ENCODE results near the gene INAFM2.

INAFM2 gene

DNA sequence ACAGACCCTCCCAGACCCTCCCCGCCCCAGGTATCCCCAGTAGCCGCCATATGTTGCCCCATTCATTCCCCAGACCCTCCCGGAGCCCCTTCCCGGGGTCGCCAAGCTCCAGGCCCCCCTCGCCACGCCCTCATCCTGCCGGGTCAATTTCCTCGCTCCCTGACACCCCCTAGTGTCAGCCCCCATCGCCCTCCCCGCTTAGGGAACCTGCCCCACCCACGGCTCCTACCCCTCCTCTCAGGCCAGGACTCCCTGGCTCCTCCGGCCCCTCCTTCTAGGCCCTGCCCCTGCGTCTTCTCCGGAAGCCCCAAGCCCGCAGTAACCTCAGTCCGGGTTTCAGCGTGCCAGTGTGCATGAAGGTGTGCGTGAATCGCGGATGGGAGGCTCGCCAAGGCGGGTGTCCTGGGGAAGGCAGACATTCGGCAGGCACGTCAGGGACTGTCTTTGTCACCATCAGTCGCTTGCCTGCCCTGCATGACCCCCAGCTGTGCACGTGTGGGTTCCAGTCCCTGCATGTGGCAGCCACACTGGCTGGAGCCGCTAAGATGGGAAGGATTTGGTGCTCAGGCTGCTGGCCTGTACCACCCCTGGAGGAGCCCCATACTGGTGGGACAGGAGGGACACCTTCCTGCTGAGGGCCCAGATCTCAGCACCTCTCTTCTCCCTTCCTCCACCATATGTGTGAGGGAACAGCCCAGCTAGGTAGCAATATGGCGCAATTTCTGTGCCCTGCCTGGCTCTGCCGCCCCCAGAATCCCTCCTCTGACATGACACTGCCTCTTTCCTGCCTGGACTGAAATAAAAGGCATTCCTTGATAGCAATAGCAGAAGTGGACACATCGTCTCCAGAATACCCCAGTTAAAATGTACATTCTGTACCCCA is 35.2 kb downstream of the INAFM2 start:
- no peak for DNase-seq (ENCODE audit: low read depth in 2 of 3, low spot score in 2 of 3)

DNA sequence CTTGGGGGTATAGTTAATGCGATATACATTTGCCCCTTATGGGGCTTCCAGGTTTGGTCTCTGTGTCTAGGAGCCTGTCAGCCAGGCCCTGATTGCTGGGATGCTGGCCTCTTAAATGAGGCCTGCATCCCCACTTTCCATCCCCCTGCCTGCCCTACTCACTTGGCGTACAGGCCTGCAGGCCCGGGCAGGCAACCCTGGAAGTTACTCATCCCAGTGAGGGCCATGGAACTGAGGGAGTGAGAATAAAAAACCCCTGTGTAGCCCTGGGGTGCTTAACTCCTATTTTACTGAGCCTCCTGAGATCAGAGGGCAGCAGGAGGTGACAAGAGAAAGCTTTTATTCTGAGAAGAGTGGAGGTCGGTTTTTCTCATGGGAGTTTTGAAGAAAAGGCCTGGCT is 36.5 kb downstream of the INAFM2 start:
- no peak for DNase-seq (ENCODE audit: low read depth in 2 of 3, low spot score in 2 of 3)

DNA sequence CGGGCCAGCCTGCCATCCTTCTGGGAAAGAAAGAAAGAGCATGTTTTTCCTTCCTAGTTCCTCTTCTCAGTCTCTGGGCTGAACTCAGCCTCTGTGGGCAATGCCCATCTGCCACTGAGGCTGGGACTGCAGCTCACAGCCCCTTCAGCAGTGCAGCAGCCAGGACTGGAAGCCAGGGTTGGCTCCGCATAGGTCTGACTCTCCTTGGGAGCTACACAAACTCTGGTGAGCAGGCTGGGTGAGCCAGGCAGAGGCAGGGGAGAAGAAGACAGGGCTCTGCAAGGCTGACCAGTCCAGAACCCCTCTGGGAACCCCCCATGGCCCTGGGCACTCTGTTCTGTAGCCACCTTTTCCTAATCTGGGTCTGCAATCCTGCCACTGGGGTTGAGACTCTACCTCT is 38.1 kb downstream of the INAFM2 start:
- DNase-seq (ENCODE audit: low read depth in 2 of 3, low spot score in 2 of 3): no peak

- DNase-seq (ENCODE audit: low read depth in 2 of 3, low spot score in 2 of 3): no peak
Observed at GRCh38 chr15:40363611-40364010, 40.1 kb downstream of the INAFM2 start.

GRCh38 chr15:40364251-40364650 is 40.8 kb downstream of the INAFM2 start:
- DNase-seq (ENCODE audit: low read depth in 2 of 3, low spot score in 2 of 3): no peak

GRCh38 chr15:40365016-40365415 is 41.5 kb downstream of the INAFM2 start:
- DNase-seq (ENCODE audit: low read depth in 2 of 3, low spot score in 2 of 3): no peak

DNA sequence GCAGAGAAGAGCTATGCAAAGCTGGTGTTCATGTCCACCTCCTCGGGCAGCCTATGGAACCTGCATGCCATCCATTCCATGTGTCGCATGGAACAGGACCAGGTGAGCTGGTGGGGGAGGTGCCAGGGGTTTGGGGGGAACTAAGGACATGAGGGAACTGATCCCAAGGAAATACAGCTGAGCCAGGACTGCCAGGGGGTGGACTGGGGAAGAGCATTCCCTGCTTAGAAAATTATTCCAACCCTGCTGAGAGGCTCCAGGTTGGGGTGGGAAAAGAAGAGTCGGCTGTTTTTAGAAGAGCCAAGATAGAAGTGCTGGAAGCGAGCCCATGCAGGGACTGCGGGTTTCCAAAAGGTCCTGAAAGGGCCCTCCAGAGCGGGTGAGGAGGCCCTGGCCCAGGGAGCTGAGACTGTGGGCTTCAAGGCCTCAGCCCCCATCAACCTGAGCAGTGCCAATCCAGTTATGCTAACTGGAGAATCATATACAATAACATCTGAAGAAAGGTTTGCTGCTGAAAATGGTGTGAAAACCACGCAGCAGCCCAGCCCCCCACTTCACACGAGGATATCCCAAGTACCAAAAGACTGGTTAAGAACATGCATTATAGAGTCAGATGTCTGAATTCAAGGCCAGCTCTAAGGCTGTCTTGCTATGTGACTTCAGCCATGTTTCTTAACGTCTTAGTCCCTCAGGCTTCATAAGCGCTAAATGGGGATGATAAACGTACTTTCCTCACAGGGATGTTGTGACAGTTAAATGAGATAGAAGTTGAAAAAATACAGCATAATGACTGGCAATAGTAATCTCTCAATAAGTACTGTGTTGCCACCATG is 42.3 kb downstream of the INAFM2 start:
- no peak for DNase-seq (ENCODE audit: low read depth in 2 of 3, low spot score in 2 of 3)

GRCh38 chr15:40366457-40367370 is 43.2 kb downstream of the INAFM2 start:
- no peak for DNase-seq (ENCODE audit: low read depth in 2 of 3, low spot score in 2 of 3)

DNA sequence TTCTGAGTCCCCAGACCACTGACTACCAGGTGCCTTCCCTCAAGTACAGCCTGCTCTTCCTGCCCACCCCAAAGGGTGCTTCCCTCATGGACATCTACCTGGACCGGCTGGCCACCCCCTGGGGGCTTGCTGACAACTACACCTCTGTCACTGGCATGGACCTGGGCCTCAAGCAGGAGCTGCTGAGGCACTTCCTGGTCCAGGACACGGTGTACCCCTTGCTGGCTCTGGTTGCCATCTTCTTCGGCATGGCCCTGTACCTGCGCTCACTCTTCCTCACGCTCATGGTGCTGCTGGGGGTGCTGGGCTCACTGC is 43.8 kb downstream of the INAFM2 start:
- no peak for DNase-seq (ENCODE audit: low read depth in 2 of 3, low spot score in 2 of 3)

DNA sequence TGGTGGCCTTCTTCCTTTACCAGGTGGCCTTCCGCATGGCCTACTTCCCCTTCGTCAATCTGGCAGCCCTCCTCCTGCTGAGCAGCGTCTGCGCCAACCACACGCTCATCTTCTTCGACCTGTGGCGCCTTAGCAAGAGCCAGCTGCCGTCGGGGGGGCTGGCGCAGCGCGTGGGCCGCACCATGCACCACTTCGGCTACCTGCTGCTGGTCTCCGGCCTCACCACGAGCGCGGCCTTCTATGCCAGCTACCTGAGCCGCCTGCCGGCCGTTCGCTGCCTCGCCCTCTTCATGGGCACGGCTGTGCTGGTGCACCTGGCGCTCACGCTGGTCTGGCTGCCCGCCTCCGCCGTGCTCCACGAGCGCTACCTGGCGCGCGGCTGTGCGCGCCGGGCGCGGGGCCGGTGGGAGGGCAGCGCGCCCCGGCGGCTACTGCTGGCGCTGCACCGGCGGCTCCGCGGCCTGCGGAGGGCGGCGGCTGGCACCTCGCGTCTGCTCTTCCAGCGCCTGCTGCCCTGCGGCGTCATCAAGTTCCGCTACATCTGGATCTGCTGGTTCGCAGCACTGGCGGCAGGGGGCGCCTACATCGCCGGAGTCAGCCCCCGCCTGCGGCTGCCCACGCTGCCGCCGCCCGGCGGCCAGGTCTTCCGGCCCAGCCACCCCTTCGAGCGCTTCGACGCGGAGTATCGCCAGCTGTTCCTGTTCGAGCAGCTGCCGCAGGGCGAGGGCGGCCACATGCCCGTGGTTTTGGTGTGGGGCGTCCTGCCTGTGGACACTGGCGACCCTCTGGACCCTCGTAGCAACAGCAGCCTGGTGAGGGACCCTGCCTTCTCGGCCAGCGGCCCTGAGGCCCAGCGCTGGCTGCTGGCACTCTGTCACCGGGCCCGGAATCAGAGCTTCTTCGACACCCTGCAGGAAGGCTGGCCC is 44.5 kb downstream of the INAFM2 start:
- DNase-seq (ENCODE audit: low read depth in 2 of 3, low spot score in 2 of 3): peak; percentile 56 to 74 (median 69)

DNA sequence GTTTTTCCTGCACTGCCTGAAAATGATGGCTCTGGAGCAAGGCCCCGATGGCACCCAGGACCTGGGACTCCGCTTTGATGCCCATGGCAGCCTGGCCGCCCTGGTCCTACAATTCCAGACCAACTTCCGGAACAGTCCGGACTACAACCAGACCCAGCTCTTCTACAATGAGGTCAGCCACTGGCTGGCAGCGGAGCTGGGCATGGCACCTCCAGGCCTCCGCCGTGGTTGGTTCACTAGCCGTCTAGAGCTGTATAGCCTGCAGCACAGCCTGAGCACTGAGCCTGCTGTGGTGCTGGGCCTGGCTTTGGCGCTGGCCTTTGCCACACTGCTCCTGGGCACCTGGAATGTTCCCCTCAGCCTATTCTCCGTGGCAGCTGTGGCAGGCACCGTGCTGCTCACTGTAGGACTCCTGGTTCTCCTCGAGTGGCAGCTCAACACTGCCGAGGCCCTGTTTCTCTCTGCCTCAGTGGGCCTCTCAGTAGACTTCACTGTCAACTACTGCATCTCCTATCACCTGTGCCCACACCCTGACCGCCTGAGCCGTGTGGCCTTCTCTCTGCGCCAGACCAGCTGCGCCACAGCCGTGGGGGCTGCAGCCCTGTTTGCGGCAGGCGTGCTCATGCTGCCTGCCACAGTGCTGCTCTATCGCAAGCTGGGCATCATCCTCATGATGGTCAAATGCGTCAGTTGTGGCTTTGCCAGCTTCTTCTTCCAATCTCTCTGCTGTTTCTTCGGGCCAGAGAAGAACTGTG is 45.4 kb downstream of the INAFM2 start:
- DNase-seq (ENCODE audit: low read depth in 2 of 3, low spot score in 2 of 3): no peak

- DNase-seq (ENCODE audit: low read depth in 2 of 3, low spot score in 2 of 3): no peak
Observed at GRCh38 chr15:40369474-40369869, 46.0 kb downstream of the INAFM2 start.

GRCh38 chr15:40369971-40370370 is 46.5 kb downstream of the INAFM2 start:
- no peak for DNase-seq (ENCODE audit: low read depth in 2 of 3, low spot score in 2 of 3)

- no peak for DNase-seq (ENCODE audit: low read depth in 2 of 3, low spot score in 2 of 3)
Observed at GRCh38 chr15:40372981-40373380, 49.5 kb downstream of the INAFM2 start.

All from activated CD8-positive, alpha-beta memory T cell treated with anti-CD3 and anti-CD28 coated beads for 48 hours (primary cell).